Measurements from ENCODE around the gene DPM3.
"Not testable (repeated sequence)": the region's sequence is repeated elsewhere in the genome, so short reads cannot be mapped to it uniquely, and the experiment has no call there.

DNA sequence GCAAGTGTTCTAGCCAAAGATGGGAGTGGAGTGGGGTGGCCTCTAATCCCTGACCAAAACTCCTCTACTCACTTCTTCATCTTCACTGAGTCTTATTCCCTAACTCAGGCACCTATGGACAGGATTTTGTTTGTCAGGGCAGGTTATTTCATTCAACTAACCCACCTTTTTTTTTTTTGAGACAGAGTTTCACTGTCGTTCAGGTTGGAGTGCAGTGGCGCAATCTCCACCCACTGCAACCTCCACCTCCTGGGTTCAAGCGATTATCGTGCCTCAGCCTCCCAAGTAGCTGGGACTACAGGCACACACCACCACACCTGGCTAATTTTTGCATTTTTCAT, 27.7 kb upstream of the DPM3 start:
- TF ChIP-seq, protein P1, sequence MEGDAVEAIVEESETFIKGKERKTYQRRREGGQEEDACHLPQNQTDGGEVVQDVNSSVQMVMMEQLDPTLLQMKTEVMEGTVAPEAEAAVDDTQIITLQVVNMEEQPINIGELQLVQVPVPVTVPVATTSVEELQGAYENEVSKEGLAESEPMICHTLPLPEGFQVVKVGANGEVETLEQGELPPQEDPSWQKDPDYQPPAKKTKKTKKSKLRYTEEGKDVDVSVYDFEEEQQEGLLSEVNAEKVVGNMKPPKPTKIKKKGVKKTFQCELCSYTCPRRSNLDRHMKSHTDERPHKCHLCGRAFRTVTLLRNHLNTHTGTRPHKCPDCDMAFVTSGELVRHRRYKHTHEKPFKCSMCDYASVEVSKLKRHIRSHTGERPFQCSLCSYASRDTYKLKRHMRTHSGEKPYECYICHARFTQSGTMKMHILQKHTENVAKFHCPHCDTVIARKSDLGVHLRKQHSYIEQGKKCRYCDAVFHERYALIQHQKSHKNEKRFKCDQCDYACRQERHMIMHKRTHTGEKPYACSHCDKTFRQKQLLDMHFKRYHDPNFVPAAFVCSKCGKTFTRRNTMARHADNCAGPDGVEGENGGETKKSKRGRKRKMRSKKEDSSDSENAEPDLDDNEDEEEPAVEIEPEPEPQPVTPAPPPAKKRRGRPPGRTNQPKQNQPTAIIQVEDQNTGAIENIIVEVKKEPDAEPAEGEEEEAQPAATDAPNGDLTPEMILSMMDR (IDR thresholded peaks at IDR 0.05) = not testable (repeated sequence)
- not testable (repeated sequence) for TF ChIP-seq POLR2AphosphoS5 (IDR thresholded peaks at IDR 0.05); POLR2A (IDR thresholded peaks at IDR 0.05; ENCODE audit: low read depth)

Data from esophagus muscularis mucosa (tissue), 3 donors.